Neural progenitor cell (in vitro differentiated cells): Measurements from ENCODE around the gene MYCT1. TPM values are rescaled to one million over a fixed set of nuclear protein-coding genes. Genes with fewer than 3 reads are reported as not detected.

Experiments used
- DNase-seq: peaks from one replicate; pipeline ENCODE4 v3.0.0-alpha.2; 2016; ENCODE audit warnings: low spot score
- H2AFZ ChIP-seq: fragments of 200-600 bp; sonication (generic); replicated peaks from 2 replicates; pipeline ENCODE4 v1.6.1; 2016; ENCODE audit warnings: antibody characterized with exemption
- H3F3A ChIP-seq: fragments of 200-600 bp; sonication (generic); 2 replicates; pipeline ENCODE4 v1.6.1; 2016; ENCODE audit warnings: antibody characterized with exemption, low read depth
- H3K27ac ChIP-seq: fragments of 200-600 bp; sonication (generic); 2 replicates; pipeline ENCODE4 v1.5.1; 2016; ENCODE audit warnings: mild to moderate bottlenecking
- H3K27me3 ChIP-seq: fragments of 200-600 bp; sonication (generic); 2 replicates; pipeline ENCODE4 v1.6.1; 2016; ENCODE audit warnings: mild to moderate bottlenecking, moderate library complexity
- H3K36me3 ChIP-seq: fragments of 200-600 bp; sonication (generic); 2 replicates; pipeline ENCODE4 v1.5.1; 2016
- H3K4me1 ChIP-seq: fragments of 200-600 bp; sonication (generic); 2 replicates; pipeline ENCODE4 v1.6.1; 2016; ENCODE audit warnings: mixed run types
- H3K4me2 ChIP-seq: fragments of 200-600 bp; sonication (generic); 2 replicates; pipeline ENCODE4 v1.6.1; 2016
- H3K4me3 ChIP-seq: fragments of 200-600 bp; sonication (generic); 2 replicates; pipeline ENCODE4 v1.5.1; 2016
- H3K79me2 ChIP-seq: fragments of 200-600 bp; sonication (generic); 2 replicates; pipeline ENCODE4 v1.6.1; 2016; ENCODE audit warnings: low read depth
- H3K9ac ChIP-seq: fragments of 200-600 bp; sonication (generic); 2 replicates; pipeline ENCODE4 v1.6.1; 2016
- H3K9me3 ChIP-seq: fragments of 200-600 bp; sonication (generic); 2 replicates; pipeline ENCODE4 v1.5.1; 2016; ENCODE audit warnings: low read depth
- H4K20me1 ChIP-seq: fragments of 200-600 bp; sonication (generic); 2 replicates; pipeline ENCODE4 v1.6.1; 2016; ENCODE audit warnings: low read depth
- H3K27ac Mint-ChIP-seq: 3 replicates; pipeline ENCODE4 v1.8.0; 2021; ENCODE audit warnings: mixed read lengths
- H3K27me3 Mint-ChIP-seq: 2 replicates; pipeline ENCODE4 v1.8.0; 2022; ENCODE audit warnings: low read depth, mild to moderate bottlenecking, inconsistent platforms, moderate library complexity, mixed read lengths; ENCODE audit not compliant: insufficient read depth
- H3K36me3 Mint-ChIP-seq: 3 replicates; pipeline ENCODE4 v1.8.0; 2021; ENCODE audit warnings: mixed read lengths
- H3K4me1 Mint-ChIP-seq: 3 replicates; pipeline ENCODE4 v1.8.0; 2021; ENCODE audit warnings: mixed read lengths
- H3K4me3 Mint-ChIP-seq: 3 replicates; pipeline ENCODE4 v1.8.0; 2021; ENCODE audit warnings: mild to moderate bottlenecking, moderate library complexity, mixed read lengths
- H3K9me3 Mint-ChIP-seq: 3 replicates; pipeline ENCODE4 v1.8.0; 2020; ENCODE audit warnings: mixed read lengths
- CTCF ChIP-seq: fragments of 200-600 bp; sonication (generic); IDR thresholded peaks from 2 replicates; pipeline ENCODE4 v1.5.1; 2017; ENCODE audit warnings: antibody characterized with exemption, mild to moderate bottlenecking
- EZH2 ChIP-seq: fragments of 200-600 bp; sonication (generic); IDR thresholded peaks from 2 replicates; pipeline ENCODE4 v1.6.1; 2017; ENCODE audit warnings: antibody characterized with exemption, mild to moderate bottlenecking, moderate library complexity
- EZH2phosphoT487 ChIP-seq: fragments of 200-600 bp; sonication (generic); IDR thresholded peaks from 2 replicates; pipeline ENCODE4 v1.6.1; 2017; ENCODE audit warnings: antibody characterized with exemption
- total RNA-seq: library from RNA; depleted of rRNA; stranded (reverse); fragments of >200 nt; gene quantifications from 2 replicates; pipeline ENCODE4 v1.2.3, GENCODE V29; 2015; ENCODE audit warnings: low replicate concordance

The MYCT1 gene
- total RNA-seq, 1 donor from 2014 or later = not detected

DNA sequence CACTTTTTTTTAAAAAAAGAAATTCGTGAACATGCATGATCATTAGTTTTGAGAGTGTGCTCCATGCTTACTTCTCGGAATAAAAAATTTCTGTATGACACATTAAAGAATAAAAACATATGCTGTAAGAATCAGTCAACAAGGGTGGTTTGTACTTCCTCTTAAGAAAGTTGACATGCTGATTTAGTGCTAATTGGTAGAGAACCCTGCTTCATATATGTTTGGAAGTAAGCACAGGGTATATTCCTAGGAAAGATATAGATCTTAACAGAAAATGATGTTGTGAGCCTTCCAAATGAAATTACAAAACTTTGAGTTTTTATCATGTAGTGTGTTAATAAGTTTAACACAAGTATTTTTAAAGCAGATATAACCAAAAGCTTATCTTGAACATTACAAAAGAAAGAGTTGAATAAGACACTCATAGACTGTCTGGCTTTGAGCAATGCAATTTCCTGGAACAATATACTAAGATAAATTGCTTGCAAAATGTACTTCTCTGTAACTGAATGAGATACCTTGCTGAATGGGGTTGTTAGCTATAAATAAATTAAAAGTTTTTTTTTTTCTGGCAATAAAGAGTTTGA, 39.1 kb downstream of the MYCT1 start:
- H3K27ac Mint-ChIP-seq = no peak overlapping the region
- no peak for TF ChIP-seq CTCF
- TF ChIP-seq EZH2 = no peak
- no peak for TF ChIP-seq EZH2phosphoT487
- H3K27ac ChIP-seq = no peak overlapping the region
- H2AFZ ChIP-seq = no peak overlapping the region
- H3K9me3 Mint-ChIP-seq = no peaks in the 10 kb centered on the region
- H3K4me2 ChIP-seq = no peak overlapping the region
- H3K4me1 Mint-ChIP-seq = no peaks in the 10 kb centered on the region
- H3K27me3 Mint-ChIP-seq = no peaks in the 10 kb centered on the region
- H3K9me3 ChIP-seq = peaks cover 4% of the 10 kb centered on the region
- no peak overlapping the region for H3K4me3 ChIP-seq
- H3F3A ChIP-seq = no peaks in the 10 kb centered on the region
- H3K36me3 Mint-ChIP-seq = no peaks in the 10 kb centered on the region
- no peaks in the 10 kb centered on the region for H3K36me3 ChIP-seq
- no peak for DNase-seq
- H3K4me3 Mint-ChIP-seq = no peak overlapping the region
- no peaks in the 10 kb centered on the region for H3K79me2 ChIP-seq
- H3K9ac ChIP-seq = no peak overlapping the region
- no peaks in the 10 kb centered on the region for H4K20me1 ChIP-seq
- no peaks in the 10 kb centered on the region for H3K27me3 ChIP-seq
- peaks cover 7% of the 10 kb centered on the region for H3K4me1 ChIP-seq

DNA sequence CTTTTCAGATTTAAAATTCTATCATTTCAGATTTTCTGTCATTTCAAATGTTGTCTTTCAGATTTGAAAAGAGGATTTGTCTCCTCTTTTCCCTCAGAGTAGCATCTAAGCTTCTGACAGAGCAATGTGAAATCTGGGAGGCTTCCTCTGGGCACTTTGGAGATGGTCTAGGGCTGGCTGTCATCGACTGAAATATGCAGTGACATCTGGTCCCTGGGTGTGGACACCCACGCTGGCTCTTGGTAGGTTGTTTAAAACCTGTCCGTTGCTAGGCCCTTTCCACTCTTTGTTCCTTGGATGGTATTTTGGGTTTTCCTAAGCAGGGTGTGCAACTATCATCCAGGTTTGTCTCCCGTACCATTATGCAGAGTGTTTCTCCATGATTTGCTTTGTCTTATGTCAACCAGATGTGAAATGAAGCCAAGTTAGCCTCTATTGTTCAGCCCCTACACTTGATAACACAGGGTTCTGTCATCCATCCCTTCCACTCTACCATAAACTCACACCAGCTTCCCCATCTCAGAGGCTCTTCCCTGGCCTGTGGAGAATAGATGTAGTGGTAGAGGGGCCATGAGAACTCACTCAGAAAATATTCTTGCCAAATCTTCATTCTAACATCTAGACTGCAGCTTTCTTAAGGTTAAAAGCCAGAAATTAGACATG, 47.9 kb downstream of the MYCT1 start:
- Histone ChIP-seq H3K4me2 (no peak overlapping the region), H3K27me3 (no peaks in the 10 kb centered on the region), H3K4me3 (no peak overlapping the region), H3K4me1 (no peaks in the 10 kb centered on the region), H3F3A (no peaks in the 10 kb centered on the region), H3K27ac (no peak overlapping the region), H3K36me3 (no peaks in the 10 kb centered on the region), H2AFZ (no peak overlapping the region), H3K9me3 (no peaks in the 10 kb centered on the region), H4K20me1 (no peaks in the 10 kb centered on the region), H3K9ac (no peak overlapping the region), H3K79me2 (no peaks in the 10 kb centered on the region)
- peaks cover 2% of the 10 kb centered on the region for H3K27me3 Mint-ChIP-seq
- H3K27ac Mint-ChIP-seq = no peak overlapping the region
- DNase-seq = no peak
- H3K4me1 Mint-ChIP-seq = no peaks in the 10 kb centered on the region
- no peak overlapping the region for H3K4me3 Mint-ChIP-seq
- H3K9me3 Mint-ChIP-seq = no peaks in the 10 kb centered on the region
- H3K36me3 Mint-ChIP-seq = no peaks in the 10 kb centered on the region
- TF ChIP-seq CTCF (no peak), EZH2phosphoT487 (no peak), EZH2 (no peak)

- no peaks in the 10 kb centered on the region for H4K20me1 ChIP-seq
- H3K36me3 ChIP-seq = no peaks in the 10 kb centered on the region
- no peak overlapping the region for H3K4me2 ChIP-seq
- H3K27ac ChIP-seq = no peak overlapping the region
- no peak overlapping the region for H3K4me3 ChIP-seq
- no peaks in the 10 kb centered on the region for H3F3A ChIP-seq
- H3K9me3 ChIP-seq = no peaks in the 10 kb centered on the region
- no peaks in the 10 kb centered on the region for H3K4me1 Mint-ChIP-seq
- no peak for DNase-seq
- no peaks in the 10 kb centered on the region for H3K27me3 ChIP-seq
- no peaks in the 10 kb centered on the region for H3K9me3 Mint-ChIP-seq
- TF ChIP-seq CTCF (no peak), EZH2 (no peak)
- H3K79me2 ChIP-seq = no peaks in the 10 kb centered on the region
- H3K4me1 ChIP-seq = no peaks in the 10 kb centered on the region
- no peak overlapping the region for H2AFZ ChIP-seq
- H3K27ac Mint-ChIP-seq = no peak overlapping the region
- no peak overlapping the region for H3K9ac ChIP-seq
- no peaks in the 10 kb centered on the region for H3K36me3 Mint-ChIP-seq
- no peak overlapping the region for H3K4me3 Mint-ChIP-seq
- H3K27me3 Mint-ChIP-seq = peaks cover 2% of the 10 kb centered on the region
Measured at GRCh38 chr6:152746172-152746553, 48.5 kb downstream of the MYCT1 start.
